DOHH2 (cell line): ENCODE measurements around the gene LAMP2.
A peak's percentile ranks its signal among the peaks of the same experiment; 100 is the strongest.

Source experiments
- CTCF ChIP-seq: fragments of 200-600 bp; sonication (generic); IDR thresholded peaks from one replicate; pipeline ENCODE4 v1.5.1; 2014; ENCODE audit warnings: antibody characterized with exemption, mild to moderate bottlenecking, low read depth, low read length; ENCODE audit not compliant: poor library complexity, severe bottlenecking
- EZH2phosphoT487 ChIP-seq: fragments of 200-600 bp; sonication (generic); IDR thresholded peaks from 2 replicates; pipeline ENCODE4 v1.6.1; 2017; ENCODE audit warnings: borderline replicate concordance, mild to moderate bottlenecking, antibody characterized with exemption, low read length, moderate library complexity, mixed read lengths

- TF ChIP-seq CTCF: peak; percentile 32
- no peak for TF ChIP-seq EZH2phosphoT487
Measured at GRCh38 chrX:120380699-120381098, 88.4 kb downstream of the LAMP2 start.
